DND-41 (cell line): Measurements from ENCODE around the gene PPIL1.

Experiments used
- ATAC-seq: fragments of 200-7000 bp; cut with Tn5 transposase; 3 replicates; pipeline ENCODE4 v1.9.1; 2021; ENCODE audit warnings: low read depth; ENCODE audit not compliant: insufficient read depth
- DNase-seq: peaks from one replicate; pipeline ENCODE4 v3.0.0-alpha.2; 2020
- H2AFZ ChIP-seq: 2 replicates; pipeline ENCODE4 v1.6.0; 2012; ENCODE audit warnings: low read depth, low read length
- H3K27ac ChIP-seq: 2 replicates; pipeline ENCODE4 v1.5.1; 2012; ENCODE audit warnings: low read length, inconsistent platforms
- H3K27me3 ChIP-seq: fragments of 200-600 bp; sonication (generic); 2 replicates; pipeline ENCODE4 v1.6.0; 2012; ENCODE audit warnings: low read length, mild to moderate bottlenecking, inconsistent platforms; ENCODE audit not compliant: insufficient read depth, poor library complexity
- H3K36me3 ChIP-seq: 2 replicates; pipeline ENCODE4 v1.5.1; 2012; ENCODE audit warnings: low read length, inconsistent platforms; ENCODE audit not compliant: insufficient read depth
- H3K4me1 ChIP-seq: 2 replicates; pipeline ENCODE4 v1.5.1; 2012; ENCODE audit warnings: mild to moderate bottlenecking, low read length; ENCODE audit not compliant: insufficient read depth
- H3K4me2 ChIP-seq: 2 replicates; pipeline ENCODE4 v1.6.0; 2012; ENCODE audit warnings: mild to moderate bottlenecking, moderate library complexity, low read length, inconsistent platforms; ENCODE audit not compliant: insufficient read depth
- H3K4me3 ChIP-seq, 2 experiments: fragments of 200-600 bp in 1 of 2; shearing (Covaris generic) in 1 of 2; 2 replicates each; pipeline ENCODE4 v1.5.1; 2012 to 2016; ENCODE audit warnings: inconsistent platforms in 2 of 2, low read length in 2 of 2, mild to moderate bottlenecking in 2 of 2, low read depth in 1 of 2, moderate library complexity in 1 of 2
- H3K79me2 ChIP-seq: 2 replicates; pipeline ENCODE4 v1.6.0; 2012; ENCODE audit warnings: low read length, inconsistent platforms; ENCODE audit not compliant: insufficient read depth
- H3K9ac ChIP-seq: 2 replicates; pipeline ENCODE4 v1.6.0; 2012; ENCODE audit warnings: low read depth, mild to moderate bottlenecking, inconsistent platforms, low read length, moderate library complexity
- H3K9me3 ChIP-seq: 2 replicates; pipeline ENCODE4 v1.5.1; 2012; ENCODE audit warnings: low read length, moderate library complexity, mild to moderate bottlenecking, inconsistent platforms; ENCODE audit not compliant: insufficient read depth, severe bottlenecking
- H4K20me1 ChIP-seq: 2 replicates; pipeline ENCODE4 v1.6.0; 2012; ENCODE audit warnings: low read length; ENCODE audit not compliant: insufficient read depth
- CTCF ChIP-seq: IDR thresholded peaks from 2 replicates; pipeline ENCODE4 v1.5.1; 2012; ENCODE audit warnings: borderline replicate concordance, low read length, moderate library complexity, mild to moderate bottlenecking; ENCODE audit not compliant: poor library complexity, severe bottlenecking; ENCODE audit errors: extremely low read depth
- EZH2 ChIP-seq: IDR thresholded peaks from 3 replicates; pipeline ENCODE4 v1.6.1; 2012; ENCODE audit warnings: borderline replicate concordance, low read depth, mild to moderate bottlenecking, moderate library complexity, low read length, inconsistent platforms; ENCODE audit not compliant: severe bottlenecking

Gene PPIL1

GRCh38 chr6:36912030-36912454, 37.4 kb upstream of the PPIL1 start:
- TF ChIP-seq EZH2 (no peak), CTCF (peak; percentile 27)
- Histone ChIP-seq H3K4me2 (peak overlapping the region; percentile 62), H3K4me1 (peaks cover 51% of the 10 kb centered on the region), H3K4me3 (peak overlapping the region in 1 of 2 experiments; percentile 46; a peak in 3 of 4 replicates), H3K27me3 (no peaks in the 10 kb centered on the region), H3K36me3 (peaks cover 55% of the 10 kb centered on the region), H2AFZ (no peak overlapping the region), H4K20me1 (no peaks in the 10 kb centered on the region), H3K79me2 (peaks cover 36% of the 10 kb centered on the region), H3K9ac (peak overlapping the region; percentile 50), H3K27ac (peak overlapping the region; percentile 91), H3K9me3 (no peaks in the 10 kb centered on the region)
- ATAC-seq (peak; percentile 75), DNase-seq (peak; percentile 84)

- Histone ChIP-seq H4K20me1 (no peaks in the 10 kb centered on the region), H3K9me3 (no peaks in the 10 kb centered on the region), H3K4me3 (no peak overlapping the region), H3K27ac (no peak overlapping the region), H3K4me1 (peaks cover 43% of the 10 kb centered on the region), H2AFZ (no peak overlapping the region), H3K4me2 (no peak overlapping the region), H3K79me2 (peaks cover 38% of the 10 kb centered on the region), H3K27me3 (no peaks in the 10 kb centered on the region), H3K36me3 (peaks cover 54% of the 10 kb centered on the region), H3K9ac (no peak overlapping the region)
- TF ChIP-seq CTCF: no peak
- TF ChIP-seq EZH2: no peak
- no peak for ATAC-seq
- DNase-seq: no peak
Measured at GRCh38 chr6:36908747-36909146, 34.1 kb upstream of the PPIL1 start.

GRCh38 chr6:36907781-36908180, 33.2 kb upstream of the PPIL1 start:
- no peak for DNase-seq
- no peaks in the 10 kb centered on the region for H4K20me1 ChIP-seq
- H3K4me1 ChIP-seq: peaks cover 33% of the 10 kb centered on the region
- TF ChIP-seq CTCF (no peak), EZH2 (no peak)
- H3K79me2 ChIP-seq: peaks cover 36% of the 10 kb centered on the region
- no peaks in the 10 kb centered on the region for H3K27me3 ChIP-seq
- no peak for ATAC-seq
- peak overlapping the region; percentile 34; the same call in 1 of the 2 replicates for H3K27ac ChIP-seq
- no peak overlapping the region for H3K4me3 ChIP-seq
- no peak overlapping the region for H3K4me2 ChIP-seq
- H3K9me3 ChIP-seq: no peaks in the 10 kb centered on the region
- H2AFZ ChIP-seq: no peak overlapping the region
- no peak overlapping the region for H3K9ac ChIP-seq
- H3K36me3 ChIP-seq: peaks cover 57% of the 10 kb centered on the region
